ENCODE data around the gene TFB1M.
A peak's percentile ranks its signal among the peaks of the same experiment; 100 is the strongest.

The TFB1M gene

DNA sequence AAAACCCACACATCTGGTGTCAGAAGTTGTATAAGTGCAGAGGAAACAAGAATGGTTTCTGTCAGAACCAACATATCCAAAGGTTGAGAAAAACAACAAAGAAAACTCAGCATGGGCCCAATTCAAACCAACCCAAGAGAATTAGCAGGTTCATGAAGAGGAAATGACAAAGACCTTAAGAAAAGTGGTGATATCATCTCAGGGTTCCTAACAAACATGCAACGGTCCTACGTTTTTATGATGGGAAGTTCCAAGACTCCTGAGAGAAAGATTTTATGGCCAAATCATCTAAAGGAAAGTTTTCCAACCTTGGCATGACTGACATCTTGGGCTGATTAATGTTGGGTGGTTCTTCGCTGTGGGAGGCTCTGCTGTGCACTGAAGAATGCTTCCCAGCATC, 23.0 kb downstream of the TFB1M start:
- Histone ChIP-seq H3K9ac (ENCODE audit: low read length) (no peak overlapping the region), H3K4me1 (ENCODE audit: control insufficient read depth, low read depth, low read length) (no peaks in the 10 kb centered on the region), H3K27me3 (ENCODE audit: control insufficient read depth, insufficient read depth, low read length) (no peaks in the 10 kb centered on the region), H3K36me3 (ENCODE audit: control insufficient read depth, low read depth, low read length) (peaks cover 51% of the 10 kb centered on the region), H3K27ac (ENCODE audit: low read length) (no peak overlapping the region), H3K9me3 (ENCODE audit: control insufficient read depth, low read depth, low read length) (no peaks in the 10 kb centered on the region), H3K4me3 (ENCODE audit: low read length) (no peak overlapping the region)

- no peaks in the 10 kb centered on the region for H3K4me1 ChIP-seq (ENCODE audit: control insufficient read depth, low read depth, low read length)
- H3K9ac ChIP-seq (ENCODE audit: low read length): no peak overlapping the region
- no peak overlapping the region for H3K4me3 ChIP-seq (ENCODE audit: low read length)
- no peaks in the 10 kb centered on the region for H3K9me3 ChIP-seq (ENCODE audit: control insufficient read depth, low read depth, low read length)
- no peak overlapping the region for H3K27ac ChIP-seq (ENCODE audit: low read length)
- no peaks in the 10 kb centered on the region for H3K27me3 ChIP-seq (ENCODE audit: control insufficient read depth, insufficient read depth, low read length)
- peaks cover 47% of the 10 kb centered on the region for H3K36me3 ChIP-seq (ENCODE audit: control insufficient read depth, low read depth, low read length)
These were observed 23.8 kb downstream of the TFB1M start for GRCh38 chr6:155290491-155290890.

DNA sequence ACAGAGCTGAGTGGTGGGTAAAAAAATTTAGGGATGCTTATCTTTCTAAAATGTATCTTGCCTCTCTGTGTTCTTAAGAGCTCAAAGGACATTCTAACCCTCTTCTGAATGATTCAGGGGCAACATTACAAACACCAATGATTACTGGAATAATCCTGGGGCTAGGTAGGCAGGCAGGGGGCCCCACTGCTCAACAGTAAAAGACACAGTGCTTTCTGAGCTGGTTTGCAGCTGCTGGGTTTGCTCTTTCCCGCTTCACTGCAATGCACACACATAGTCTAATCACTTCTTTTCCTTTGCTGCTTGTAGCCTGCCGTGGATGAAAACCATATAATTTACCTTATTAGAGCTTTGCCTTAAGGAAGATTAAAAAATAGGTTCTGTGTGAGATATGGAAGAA, 26.5 kb downstream of the TFB1M start:
- Histone ChIP-seq H3K27ac (ENCODE audit: low read length) (no peak overlapping the region), H3K27me3 (ENCODE audit: control insufficient read depth, insufficient read depth, low read length) (no peaks in the 10 kb centered on the region), H3K9ac (ENCODE audit: low read length) (no peak overlapping the region), H3K4me1 (ENCODE audit: control insufficient read depth, low read depth, low read length) (no peaks in the 10 kb centered on the region), H3K4me3 (ENCODE audit: low read length) (no peak overlapping the region), H3K9me3 (ENCODE audit: control insufficient read depth, low read depth, low read length) (no peaks in the 10 kb centered on the region), H3K36me3 (ENCODE audit: control insufficient read depth, low read depth, low read length) (peaks cover 51% of the 10 kb centered on the region)

DNA sequence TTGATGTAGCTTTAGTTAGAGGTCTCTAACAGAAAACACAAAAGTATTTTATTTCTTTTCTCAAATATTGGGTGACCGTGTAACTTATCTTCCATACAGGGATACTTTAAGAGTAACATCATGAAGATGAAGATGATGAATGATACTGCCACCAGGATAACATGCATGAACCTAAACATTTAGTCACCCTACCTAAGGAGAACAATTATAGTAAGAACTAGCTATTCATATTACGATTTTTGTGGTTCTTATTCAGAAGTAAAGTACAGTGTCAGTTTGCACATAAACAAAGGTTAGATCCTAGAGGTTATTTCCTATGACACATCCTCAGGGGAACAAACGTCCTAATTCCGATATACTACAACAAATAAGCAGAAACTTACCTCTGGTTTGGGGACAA, 29.5 kb downstream of the TFB1M start:
- peaks cover 51% of the 10 kb centered on the region for H3K36me3 ChIP-seq (ENCODE audit: control insufficient read depth, low read depth, low read length)
- no peak overlapping the region for H3K9ac ChIP-seq (ENCODE audit: low read length)
- H3K4me3 ChIP-seq (ENCODE audit: low read length): no peak overlapping the region
- H3K27me3 ChIP-seq (ENCODE audit: control insufficient read depth, insufficient read depth, low read length): no peaks in the 10 kb centered on the region
- H3K9me3 ChIP-seq (ENCODE audit: control insufficient read depth, low read depth, low read length): no peaks in the 10 kb centered on the region
- no peak overlapping the region for H3K27ac ChIP-seq (ENCODE audit: low read length)
- no peaks in the 10 kb centered on the region for H3K4me1 ChIP-seq (ENCODE audit: control insufficient read depth, low read depth, low read length)

DNA sequence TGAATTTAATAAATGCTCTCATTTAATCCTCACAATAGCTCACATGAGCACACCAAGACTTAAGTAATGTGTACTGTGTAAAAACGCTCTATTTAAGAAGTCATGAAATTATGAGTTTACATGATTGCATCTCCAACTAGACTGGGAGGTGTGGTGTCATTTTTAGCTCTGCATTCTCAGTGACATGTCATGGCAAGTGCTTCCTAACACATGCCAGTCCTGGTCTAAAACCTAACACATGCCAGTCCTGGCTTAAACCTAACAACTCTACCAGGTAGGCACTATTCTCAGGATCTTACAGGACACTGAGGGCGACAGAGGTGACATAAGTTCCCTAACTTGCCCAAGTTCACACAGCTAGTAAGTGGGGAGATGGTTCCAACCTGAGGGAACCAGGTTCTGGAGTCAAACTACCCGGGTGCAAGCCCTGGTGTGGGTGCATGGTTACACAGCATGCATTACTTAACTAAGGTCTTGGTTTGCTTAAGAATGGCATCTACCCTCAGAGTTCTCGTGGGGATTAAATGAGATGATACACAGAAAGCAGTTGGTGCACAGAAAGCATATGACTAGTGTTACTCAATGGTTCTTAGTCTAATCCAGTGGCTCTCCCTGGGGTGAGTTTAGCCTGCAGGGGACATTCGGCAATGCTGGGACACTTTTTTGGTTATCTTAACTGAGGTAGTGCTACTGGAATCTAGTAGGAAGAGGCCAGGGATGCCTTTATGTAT, 35.8 kb downstream of the TFB1M start:
- Histone ChIP-seq H3K4me3 (ENCODE audit: low read length) (no peak overlapping the region), H3K9ac (ENCODE audit: low read length) (no peak overlapping the region), H3K27ac (ENCODE audit: low read length) (no peak overlapping the region), H3K36me3 (ENCODE audit: control insufficient read depth, low read depth, low read length) (peaks cover 24% of the 10 kb centered on the region), H3K4me1 (ENCODE audit: control insufficient read depth, low read depth, low read length) (peaks cover 7% of the 10 kb centered on the region), H3K9me3 (ENCODE audit: control insufficient read depth, low read depth, low read length) (no peaks in the 10 kb centered on the region), H3K27me3 (ENCODE audit: control insufficient read depth, insufficient read depth, low read length) (no peaks in the 10 kb centered on the region)

- Histone ChIP-seq H3K4me1 (ENCODE audit: control insufficient read depth, low read depth, low read length) (peaks cover 17% of the 10 kb centered on the region), H3K27me3 (ENCODE audit: control insufficient read depth, insufficient read depth, low read length) (no peaks in the 10 kb centered on the region), H3K9me3 (ENCODE audit: control insufficient read depth, low read depth, low read length) (no peaks in the 10 kb centered on the region), H3K9ac (ENCODE audit: low read length) (no peak overlapping the region), H3K4me3 (ENCODE audit: low read length) (no peak overlapping the region), H3K27ac (ENCODE audit: low read length) (no peak overlapping the region), H3K36me3 (ENCODE audit: control insufficient read depth, low read depth, low read length) (peaks cover 17% of the 10 kb centered on the region)
These were observed 37.6 kb downstream of the TFB1M start for GRCh38 chr6:155276638-155277037.

- no peaks in the 10 kb centered on the region for H3K27me3 ChIP-seq (ENCODE audit: control insufficient read depth, insufficient read depth, low read length)
- peaks cover 17% of the 10 kb centered on the region for H3K36me3 ChIP-seq (ENCODE audit: control insufficient read depth, low read depth, low read length)
- H3K9ac ChIP-seq (ENCODE audit: low read length): no peak overlapping the region
- H3K4me1 ChIP-seq (ENCODE audit: control insufficient read depth, low read depth, low read length): peaks cover 17% of the 10 kb centered on the region
- no peaks in the 10 kb centered on the region for H3K9me3 ChIP-seq (ENCODE audit: control insufficient read depth, low read depth, low read length)
- H3K27ac ChIP-seq (ENCODE audit: low read length): no peak overlapping the region
- H3K4me3 ChIP-seq (ENCODE audit: low read length): no peak overlapping the region
These were observed 38.3 kb downstream of the TFB1M start for GRCh38 chr6:155275808-155276480.

DNA sequence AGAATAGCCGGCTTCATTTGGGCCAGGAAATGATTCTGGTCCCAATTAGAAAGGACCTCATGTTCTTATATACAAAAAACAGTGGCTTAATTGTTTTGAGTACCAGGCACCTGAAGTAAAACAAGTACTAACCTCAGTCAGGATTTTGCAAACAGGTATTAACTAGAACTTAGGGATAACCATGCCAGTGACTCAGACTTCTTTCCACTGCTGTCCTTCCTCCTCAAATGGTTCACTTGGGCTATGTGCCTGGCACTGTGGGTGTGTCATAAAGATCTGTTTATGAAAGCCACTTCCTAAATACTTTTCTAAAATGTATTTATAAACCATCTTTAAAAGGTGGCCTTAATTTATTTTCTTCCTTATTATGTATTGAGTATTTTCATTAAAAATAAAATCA, 39.8 kb downstream of the TFB1M start:
- H3K9me3 ChIP-seq (ENCODE audit: control insufficient read depth, low read depth, low read length): no peaks in the 10 kb centered on the region
- H3K27ac ChIP-seq (ENCODE audit: low read length): no peak overlapping the region
- no peak overlapping the region for H3K4me3 ChIP-seq (ENCODE audit: low read length)

DNA sequence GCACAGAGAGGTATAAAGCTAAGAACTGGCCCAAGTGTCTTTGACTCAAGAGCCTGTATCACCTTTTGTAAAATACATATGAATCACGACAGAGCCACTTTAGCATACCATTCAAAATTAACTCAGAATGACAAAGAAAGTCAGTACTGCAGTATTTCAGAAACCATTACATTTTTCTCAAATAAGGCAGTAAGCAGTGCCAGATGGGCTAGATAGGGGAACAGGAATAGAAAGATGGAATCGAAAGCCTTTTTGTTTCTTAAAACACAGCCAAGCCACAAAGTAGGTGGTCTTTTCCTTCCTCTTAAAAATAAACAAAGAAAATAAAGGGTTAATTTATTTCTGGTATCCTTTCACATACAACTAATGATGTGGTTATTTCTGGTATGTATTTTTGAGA, 40.2 kb downstream of the TFB1M start:
- no peak overlapping the region for H3K9ac ChIP-seq (ENCODE audit: low read length)
- H3K4me3 ChIP-seq (ENCODE audit: low read length): no peak overlapping the region
- H3K36me3 ChIP-seq (ENCODE audit: control insufficient read depth, low read depth, low read length): peaks cover 11% of the 10 kb centered on the region
- no peak overlapping the region for H3K27ac ChIP-seq (ENCODE audit: low read length)
- no peaks in the 10 kb centered on the region for H3K27me3 ChIP-seq (ENCODE audit: control insufficient read depth, insufficient read depth, low read length)
- H3K4me1 ChIP-seq (ENCODE audit: control insufficient read depth, low read depth, low read length): peaks cover 18% of the 10 kb centered on the region
- H3K9me3 ChIP-seq (ENCODE audit: control insufficient read depth, low read depth, low read length): no peaks in the 10 kb centered on the region

More for the DNA sequence above, 39.8 kb downstream of the TFB1M start:
- H3K4me1 ChIP-seq (ENCODE audit: control insufficient read depth, low read depth, low read length): peaks cover 17% of the 10 kb centered on the region
- peaks cover 11% of the 10 kb centered on the region for H3K36me3 ChIP-seq (ENCODE audit: control insufficient read depth, low read depth, low read length)
- no peak overlapping the region for H3K9ac ChIP-seq (ENCODE audit: low read length)
- no peaks in the 10 kb centered on the region for H3K27me3 ChIP-seq (ENCODE audit: control insufficient read depth, insufficient read depth, low read length)

- Histone ChIP-seq H3K9ac (ENCODE audit: low read length) (peak overlapping the region; percentile 0), H3K27ac (ENCODE audit: low read length) (peak overlapping the region; percentile 17), H3K4me1 (ENCODE audit: control insufficient read depth, low read depth, low read length) (peaks cover 20% of the 10 kb centered on the region), H3K4me3 (ENCODE audit: low read length) (no peak overlapping the region), H3K27me3 (ENCODE audit: control insufficient read depth, insufficient read depth, low read length) (no peaks in the 10 kb centered on the region), H3K9me3 (ENCODE audit: control insufficient read depth, low read depth, low read length) (no peaks in the 10 kb centered on the region), H3K36me3 (ENCODE audit: control insufficient read depth, low read depth, low read length) (peaks cover 7% of the 10 kb centered on the region)
These were observed 40.9 kb downstream of the TFB1M start for GRCh38 chr6:155273431-155273830.

DNA sequence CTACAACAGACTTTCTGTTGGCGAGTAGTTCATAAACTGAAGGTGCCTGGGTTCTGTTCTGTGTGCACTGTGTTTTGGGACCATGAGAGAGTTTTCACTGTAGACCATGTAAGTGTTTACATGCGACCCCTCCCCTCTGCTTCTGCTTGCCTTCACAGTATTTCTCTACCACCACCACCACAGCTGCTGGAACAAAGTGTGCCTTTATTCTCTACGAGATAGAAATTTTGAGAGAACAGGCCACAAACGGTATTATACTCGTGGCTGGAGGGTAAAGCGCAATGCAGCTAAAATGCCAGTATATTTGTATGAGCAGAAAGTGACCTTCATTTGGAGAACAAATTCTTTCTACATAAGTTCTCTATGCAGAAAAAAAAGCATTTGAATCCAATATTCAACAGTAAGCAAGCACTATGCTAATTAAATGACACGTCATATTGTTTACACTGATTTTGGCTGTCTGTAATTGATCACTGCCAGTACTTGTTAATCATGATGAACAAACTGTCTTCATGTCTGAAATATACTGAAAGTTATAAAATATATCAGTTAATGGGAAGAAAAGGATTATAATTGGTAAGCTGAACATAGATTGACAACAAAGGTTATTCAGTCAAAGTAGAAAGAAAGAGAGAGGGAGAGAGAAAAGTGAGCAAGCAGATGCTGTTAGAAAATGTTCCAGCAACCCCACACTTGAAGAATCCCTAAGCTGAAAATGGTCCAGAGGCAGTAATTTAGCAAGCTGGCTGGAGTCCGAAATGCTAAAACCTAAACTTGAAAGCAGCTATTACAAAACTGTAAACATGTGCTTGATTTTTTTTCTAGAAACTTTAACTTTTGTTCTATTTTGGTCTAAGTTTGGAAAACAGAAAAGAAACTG, 41.7 kb downstream of the TFB1M start:
- Histone ChIP-seq H3K9ac (ENCODE audit: low read length) (peak overlapping the region; percentile 0), H3K27me3 (ENCODE audit: control insufficient read depth, insufficient read depth, low read length) (no peaks in the 10 kb centered on the region), H3K4me1 (ENCODE audit: control insufficient read depth, low read depth, low read length) (peaks cover 20% of the 10 kb centered on the region), H3K27ac (ENCODE audit: low read length) (peak overlapping the region; percentile 17), H3K9me3 (ENCODE audit: control insufficient read depth, low read depth, low read length) (no peaks in the 10 kb centered on the region), H3K36me3 (ENCODE audit: control insufficient read depth, low read depth, low read length) (peaks cover 3% of the 10 kb centered on the region), H3K4me3 (ENCODE audit: low read length) (no peak overlapping the region)
